Panc1 (cell line): ENCODE data around the gene RWDD2A. TPM values are rescaled to one million over a fixed set of nuclear protein-coding genes. Genes with fewer than 3 reads are reported as not detected.

Experiments
- ATAC-seq: fragments of 200-7000 bp; cut with Tn5 transposase; 2 replicates; pipeline ENCODE4 v1.9.1; 2020; ENCODE audit warnings: mild to moderate bottlenecking, moderate library complexity
- BruUV-seq: library from RNA; stranded (reverse); fragments of 400-500 nt; replicated peaks from 2 replicates; lab custom pipeline; 2021; lab: Mats Ljungman, UMichigan
- CTCF ChIA-PET: fragments of 300-600 bp; sonication (Branson Sonifier 250); formaldehyde crosslinking; loops from one replicate; lab custom pipeline; 2022; ENCODE audit warnings: antibody characterized with exemption; lab: Charles Lee
- POLR2A ChIA-PET: fragments of 300-600 bp; sonication (Branson Sonifier 250); formaldehyde crosslinking; loops from one replicate; lab custom pipeline; 2022; ENCODE audit warnings: antibody characterized with exemption; lab: Charles Lee
- DNase-seq: peaks from one replicate; pipeline ENCODE4 v3.0.0-alpha.2; 2010; ENCODE audit warnings: low read depth, low spot score
- H3K27ac ChIP-seq: 2 replicates; pipeline ENCODE4 v1.5.1; 2011; ENCODE audit warnings: mild to moderate bottlenecking, low read length, inconsistent platforms
- H3K27me3 ChIP-seq: fragments of 200-500 bp; sonication (Bioruptor generic); 2 replicates; pipeline ENCODE4 v1.6.0; 2014; ENCODE audit warnings: low read length, inconsistent platforms; ENCODE audit not compliant: control insufficient read depth, insufficient read depth
- H3K36me3 ChIP-seq: fragments of 200-500 bp; sonication (Bioruptor generic); 2 replicates; pipeline ENCODE4 v1.5.1; 2014; ENCODE audit warnings: inconsistent platforms, mild to moderate bottlenecking, low read length, moderate library complexity; ENCODE audit not compliant: control insufficient read depth, insufficient read depth
- H3K4me1 ChIP-seq: 2 replicates; pipeline ENCODE4 v1.5.1; 2011; ENCODE audit warnings: inconsistent platforms, mild to moderate bottlenecking, low read length, moderate library complexity; ENCODE audit not compliant: control insufficient read depth, insufficient read depth
- H3K4me3 ChIP-seq, 2 experiments: 2 replicates each; pipeline ENCODE4 v1.5.1; 2011 to 2012; ENCODE audit warnings: low read depth in 2 of 2, low read length in 2 of 2, mild to moderate bottlenecking in 2 of 2, inconsistent platforms in 1 of 2, moderate library complexity in 1 of 2
- H3K9me3 ChIP-seq: fragments of 200-500 bp; sonication (Bioruptor generic); 2 replicates; pipeline ENCODE4 v1.5.1; 2014; ENCODE audit warnings: low read depth, mild to moderate bottlenecking, inconsistent platforms, low read length, moderate library complexity; ENCODE audit not compliant: control insufficient read depth, insufficient read depth
- POLR2AphosphoS5 ChIP-seq: IDR thresholded peaks from 2 replicates; pipeline ENCODE4 v1.6.1; 2012; ENCODE audit warnings: mild to moderate bottlenecking, low read depth, low read length, moderate library complexity
- SIN3A ChIP-seq: IDR thresholded peaks from 2 replicates; pipeline ENCODE4 v1.6.1; 2012; ENCODE audit warnings: low read depth, mild to moderate bottlenecking, low read length, moderate library complexity, borderline replicate concordance; ENCODE audit not compliant: insufficient read depth
- TCF7L2 ChIP-seq: IDR thresholded peaks from 2 replicates; pipeline ENCODE4 v1.6.1; 2011; ENCODE audit warnings: mild to moderate bottlenecking, low read depth, low read length, inconsistent platforms
- in situ Hi-C: cut with HindIII; loops from 2 replicates; pipeline ENCODE4 v1.10.0; 2016; ENCODE audit warnings: low sequenced_read_pairs, low pct_unique_long_range_greater_than_20kb
- intact Hi-C: fragments of 100-400 bp; cut with micrococcal nuclease; formaldehyde crosslinking; loops from one replicate; pipeline ENCODE4 v1.10.0; 2022; ENCODE audit not compliant: unreplicated experiment
- total RNA-seq: library from RNA; stranded (reverse); gene quantifications from one replicate; pipeline ENCODE4 v1.2.1, GENCODE V29; 2021; ENCODE audit not compliant: unreplicated experiment
- TF ChIP-seq, protein P1 (sequence below): fragments of 450-650 bp; IDR thresholded peaks from 2 replicates; pipeline ENCODE4 v1.5.1; 2017; ENCODE audit warnings: mild to moderate bottlenecking
- TF ChIP-seq, protein P2 (sequence below), 2 experiments: IDR thresholded peaks; 2 replicates each; pipeline ENCODE4 v1.6.1; 2011 to 2012; ENCODE audit warnings: low read depth in 2 of 2, control low read depth in 1 of 2, low read length in 1 of 2, mild to moderate bottlenecking in 1 of 2, moderate library complexity in 1 of 2; ENCODE audit not compliant: insufficient read depth in 1 of 2

RWDD2A gene
- total RNA-seq, 1 experiment from 2014 or later: 3.4 TPM

DNA sequence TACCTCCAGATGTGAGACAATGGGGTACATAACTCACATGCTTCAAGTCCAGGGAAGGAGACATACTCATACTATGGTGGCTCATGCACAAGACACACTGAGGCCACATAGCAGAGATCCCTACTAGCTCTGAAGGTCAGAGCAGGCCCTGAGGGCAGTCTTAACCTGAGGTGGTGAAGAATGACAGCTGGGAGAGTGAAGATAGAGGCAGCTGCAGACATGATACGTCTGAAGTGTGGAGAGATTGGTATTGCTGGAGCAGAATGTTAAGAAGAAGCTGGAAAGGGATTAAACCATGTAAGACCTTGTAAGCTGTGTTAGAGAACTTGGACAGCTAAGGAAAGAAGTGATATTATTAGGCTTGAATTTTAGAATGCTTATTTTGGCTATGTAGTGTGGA is 33.0 kb upstream of the RWDD2A start:
- H3K27ac ChIP-seq: no peak overlapping the region
- TF ChIP-seq SIN3A: no peak
- TF ChIP-seq, protein P1, sequence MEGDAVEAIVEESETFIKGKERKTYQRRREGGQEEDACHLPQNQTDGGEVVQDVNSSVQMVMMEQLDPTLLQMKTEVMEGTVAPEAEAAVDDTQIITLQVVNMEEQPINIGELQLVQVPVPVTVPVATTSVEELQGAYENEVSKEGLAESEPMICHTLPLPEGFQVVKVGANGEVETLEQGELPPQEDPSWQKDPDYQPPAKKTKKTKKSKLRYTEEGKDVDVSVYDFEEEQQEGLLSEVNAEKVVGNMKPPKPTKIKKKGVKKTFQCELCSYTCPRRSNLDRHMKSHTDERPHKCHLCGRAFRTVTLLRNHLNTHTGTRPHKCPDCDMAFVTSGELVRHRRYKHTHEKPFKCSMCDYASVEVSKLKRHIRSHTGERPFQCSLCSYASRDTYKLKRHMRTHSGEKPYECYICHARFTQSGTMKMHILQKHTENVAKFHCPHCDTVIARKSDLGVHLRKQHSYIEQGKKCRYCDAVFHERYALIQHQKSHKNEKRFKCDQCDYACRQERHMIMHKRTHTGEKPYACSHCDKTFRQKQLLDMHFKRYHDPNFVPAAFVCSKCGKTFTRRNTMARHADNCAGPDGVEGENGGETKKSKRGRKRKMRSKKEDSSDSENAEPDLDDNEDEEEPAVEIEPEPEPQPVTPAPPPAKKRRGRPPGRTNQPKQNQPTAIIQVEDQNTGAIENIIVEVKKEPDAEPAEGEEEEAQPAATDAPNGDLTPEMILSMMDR: no peak
- TF ChIP-seq, protein P2, sequence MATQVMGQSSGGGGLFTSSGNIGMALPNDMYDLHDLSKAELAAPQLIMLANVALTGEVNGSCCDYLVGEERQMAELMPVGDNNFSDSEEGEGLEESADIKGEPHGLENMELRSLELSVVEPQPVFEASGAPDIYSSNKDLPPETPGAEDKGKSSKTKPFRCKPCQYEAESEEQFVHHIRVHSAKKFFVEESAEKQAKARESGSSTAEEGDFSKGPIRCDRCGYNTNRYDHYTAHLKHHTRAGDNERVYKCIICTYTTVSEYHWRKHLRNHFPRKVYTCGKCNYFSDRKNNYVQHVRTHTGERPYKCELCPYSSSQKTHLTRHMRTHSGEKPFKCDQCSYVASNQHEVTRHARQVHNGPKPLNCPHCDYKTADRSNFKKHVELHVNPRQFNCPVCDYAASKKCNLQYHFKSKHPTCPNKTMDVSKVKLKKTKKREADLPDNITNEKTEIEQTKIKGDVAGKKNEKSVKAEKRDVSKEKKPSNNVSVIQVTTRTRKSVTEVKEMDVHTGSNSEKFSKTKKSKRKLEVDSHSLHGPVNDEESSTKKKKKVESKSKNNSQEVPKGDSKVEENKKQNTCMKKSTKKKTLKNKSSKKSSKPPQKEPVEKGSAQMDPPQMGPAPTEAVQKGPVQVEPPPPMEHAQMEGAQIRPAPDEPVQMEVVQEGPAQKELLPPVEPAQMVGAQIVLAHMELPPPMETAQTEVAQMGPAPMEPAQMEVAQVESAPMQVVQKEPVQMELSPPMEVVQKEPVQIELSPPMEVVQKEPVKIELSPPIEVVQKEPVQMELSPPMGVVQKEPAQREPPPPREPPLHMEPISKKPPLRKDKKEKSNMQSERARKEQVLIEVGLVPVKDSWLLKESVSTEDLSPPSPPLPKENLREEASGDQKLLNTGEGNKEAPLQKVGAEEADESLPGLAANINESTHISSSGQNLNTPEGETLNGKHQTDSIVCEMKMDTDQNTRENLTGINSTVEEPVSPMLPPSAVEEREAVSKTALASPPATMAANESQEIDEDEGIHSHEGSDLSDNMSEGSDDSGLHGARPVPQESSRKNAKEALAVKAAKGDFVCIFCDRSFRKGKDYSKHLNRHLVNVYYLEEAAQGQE (IDR thresholded peaks at IDR 0.05; ENCODE audit: insufficient read depth in 1 of 2, low read depth in 2 of 2, low read length in 1 of 2): no peak
- in situ Hi-C loops (no loop called here), intact Hi-C loops (no loop called here)
- H3K9me3 ChIP-seq: no peaks in the 10 kb centered on the region
- BruUV-seq: no TSS peak
- ChIA-PET CTCF (interaction anchor here (0.6 kb wide), 1 partner anchor 92 kb away, joined by 4 read pairs; the partner anchor contains the start of gene DOP1A), POLR2A (no interaction called here)
- H3K4me1 ChIP-seq: no peaks in the 10 kb centered on the region
- DNase-seq (no peak), ATAC-seq (no peak)
- H3K4me3 ChIP-seq: no peak overlapping the region
- H3K36me3 ChIP-seq: no peaks in the 10 kb centered on the region; the same call in 1 of the 2 replicates
- H3K27me3 ChIP-seq: no peaks in the 10 kb centered on the region

DNA sequence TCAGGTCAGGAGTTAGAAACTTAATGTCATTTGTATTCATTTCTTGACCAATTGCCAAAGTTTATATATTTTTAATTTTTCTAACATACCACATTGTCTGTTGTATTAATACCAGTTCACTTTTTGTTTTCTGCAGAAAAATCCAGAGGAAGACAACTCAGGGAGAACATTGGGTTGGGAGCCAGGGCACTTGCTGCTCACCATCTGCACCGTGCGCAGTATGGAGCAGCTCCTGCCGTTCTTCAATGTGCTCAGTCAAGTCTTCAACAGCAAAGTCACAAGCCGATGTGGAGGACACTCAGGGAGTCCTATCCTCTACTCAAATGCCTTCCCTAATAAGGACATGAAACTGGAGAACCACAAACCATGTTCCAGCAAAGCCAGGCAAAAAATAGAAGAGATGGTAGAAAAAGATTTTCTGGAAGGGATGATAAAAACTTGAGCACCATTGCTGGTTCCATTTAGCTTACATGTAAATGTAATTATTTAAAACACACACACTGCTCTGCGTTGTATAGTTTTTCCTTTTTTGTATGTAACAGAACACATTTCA is 25.4 kb upstream of the RWDD2A start:
- Histone ChIP-seq H3K27ac (no peak overlapping the region), H3K4me3 (no peak overlapping the region), H3K4me1 (no peaks in the 10 kb centered on the region), H3K27me3 (no peaks in the 10 kb centered on the region), H3K9me3 (no peaks in the 10 kb centered on the region), H3K36me3 (peaks cover 39% of the 10 kb centered on the region)
- intact Hi-C loops (no loop called here), in situ Hi-C loops (no loop called here)
- ATAC-seq: no peak
- ChIA-PET POLR2A (interaction anchor here (0.8 kb wide), 1 partner anchor 102 kb away, joined by 3 read pairs; the partner anchor contains the start of gene UBE3D), CTCF (interaction anchor here (0.8 kb wide), 1 partner anchor 101 kb away, joined by 3 read pairs; no protein-coding TSS in a partner anchor)
- TF ChIP-seq SIN3A (no peak), POLR2AphosphoS5 (no peak), TCF7L2 (no peak)
- TF ChIP-seq, protein P2 (IDR thresholded peaks at IDR 0.05; ENCODE audit: insufficient read depth in 1 of 2, low read depth in 2 of 2, low read length in 1 of 2): no peak
- TF ChIP-seq, protein P1: no peak
- no peak for DNase-seq
- no TSS peak for BruUV-seq
